Measurements from ENCODE around the gene TNFAIP6.

Gene TNFAIP6

DNA sequence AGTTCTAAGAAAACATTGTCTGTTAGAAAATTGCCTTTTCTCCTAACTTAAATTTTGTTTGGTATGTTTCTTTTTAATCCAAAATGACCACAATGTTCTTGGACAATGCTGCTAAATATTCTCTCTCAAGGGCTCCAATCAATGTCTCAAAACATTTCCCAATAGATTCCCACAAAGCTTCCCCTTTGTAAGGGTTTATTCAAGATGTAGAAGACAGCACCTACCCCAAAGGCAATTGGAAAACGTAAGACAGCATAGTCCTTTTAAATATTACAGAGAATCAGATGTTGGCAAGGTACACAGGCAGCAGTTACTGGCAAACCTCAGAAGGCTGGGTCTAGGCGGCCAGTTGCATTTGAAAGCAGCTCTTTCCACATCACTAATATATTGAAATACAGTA, 34.0 kb downstream of the TNFAIP6 start:
- Histone ChIP-seq H3K27ac (no peak overlapping the region), H3K4me3 (IDR thresholded peaks at IDR 0.05; ENCODE audit: insufficient read depth, low read depth, low read length) (no peak overlapping the region), H3K4me1 (ENCODE audit: low read depth, poor library complexity, severe bottlenecking) (peaks cover 27% of the 10 kb centered on the region), H3K9ac (no peak overlapping the region), H3K27me3 (ENCODE audit: insufficient read depth, low read depth) (no peaks in the 10 kb centered on the region), H4K20me1 (ENCODE audit: insufficient read depth) (no peaks in the 10 kb centered on the region), H2AFZ (ENCODE audit: low read depth) (no peak overlapping the region), H3K36me3 (ENCODE audit: insufficient read depth) (no peaks in the 10 kb centered on the region), H3K79me2 (ENCODE audit: insufficient read depth, low read depth) (no peaks in the 10 kb centered on the region), H3K4me2 (no peak overlapping the region)
- TF ChIP-seq, protein P1, sequence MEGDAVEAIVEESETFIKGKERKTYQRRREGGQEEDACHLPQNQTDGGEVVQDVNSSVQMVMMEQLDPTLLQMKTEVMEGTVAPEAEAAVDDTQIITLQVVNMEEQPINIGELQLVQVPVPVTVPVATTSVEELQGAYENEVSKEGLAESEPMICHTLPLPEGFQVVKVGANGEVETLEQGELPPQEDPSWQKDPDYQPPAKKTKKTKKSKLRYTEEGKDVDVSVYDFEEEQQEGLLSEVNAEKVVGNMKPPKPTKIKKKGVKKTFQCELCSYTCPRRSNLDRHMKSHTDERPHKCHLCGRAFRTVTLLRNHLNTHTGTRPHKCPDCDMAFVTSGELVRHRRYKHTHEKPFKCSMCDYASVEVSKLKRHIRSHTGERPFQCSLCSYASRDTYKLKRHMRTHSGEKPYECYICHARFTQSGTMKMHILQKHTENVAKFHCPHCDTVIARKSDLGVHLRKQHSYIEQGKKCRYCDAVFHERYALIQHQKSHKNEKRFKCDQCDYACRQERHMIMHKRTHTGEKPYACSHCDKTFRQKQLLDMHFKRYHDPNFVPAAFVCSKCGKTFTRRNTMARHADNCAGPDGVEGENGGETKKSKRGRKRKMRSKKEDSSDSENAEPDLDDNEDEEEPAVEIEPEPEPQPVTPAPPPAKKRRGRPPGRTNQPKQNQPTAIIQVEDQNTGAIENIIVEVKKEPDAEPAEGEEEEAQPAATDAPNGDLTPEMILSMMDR (conservative IDR thresholded peaks at IDR 0.05; ENCODE audit: low read depth, low read length), result no peak

DNA sequence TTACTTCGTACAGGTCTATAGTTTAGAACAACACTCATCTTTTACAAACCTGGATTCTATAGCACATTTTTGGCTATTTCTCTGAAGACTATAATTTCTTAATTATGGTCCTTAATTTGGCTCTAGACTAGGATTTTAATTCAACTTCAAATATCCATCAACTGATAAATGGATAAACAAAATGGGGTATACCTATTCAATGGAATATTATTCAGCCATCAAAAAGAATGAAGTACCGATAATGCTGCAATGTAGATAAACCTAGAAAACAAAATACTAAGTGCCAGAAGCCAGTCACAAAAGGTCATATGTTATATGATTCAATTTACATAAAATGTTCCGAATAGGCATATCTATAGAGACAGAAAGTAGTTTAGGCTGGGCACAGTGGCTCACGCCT, 37.1 kb downstream of the TNFAIP6 start:
- no peak overlapping the region for H2AFZ ChIP-seq (ENCODE audit: low read depth)
- no peak overlapping the region for H3K9ac ChIP-seq
- no peak overlapping the region for H3K4me3 ChIP-seq (IDR thresholded peaks at IDR 0.05; ENCODE audit: insufficient read depth, low read depth, low read length)
- no peak overlapping the region for H3K4me2 ChIP-seq
- TF ChIP-seq, protein P1 (conservative IDR thresholded peaks at IDR 0.05; ENCODE audit: low read depth, low read length), result no peak
- no peaks in the 10 kb centered on the region for H3K36me3 ChIP-seq (ENCODE audit: insufficient read depth)
- H3K27me3 ChIP-seq (ENCODE audit: insufficient read depth, low read depth), result no peaks in the 10 kb centered on the region
- peaks cover 23% of the 10 kb centered on the region for H3K4me1 ChIP-seq (ENCODE audit: low read depth, poor library complexity, severe bottlenecking)
- H3K79me2 ChIP-seq (ENCODE audit: insufficient read depth, low read depth), result no peaks in the 10 kb centered on the region
- no peak overlapping the region for H3K27ac ChIP-seq
- no peaks in the 10 kb centered on the region for H4K20me1 ChIP-seq (ENCODE audit: insufficient read depth)

DNA sequence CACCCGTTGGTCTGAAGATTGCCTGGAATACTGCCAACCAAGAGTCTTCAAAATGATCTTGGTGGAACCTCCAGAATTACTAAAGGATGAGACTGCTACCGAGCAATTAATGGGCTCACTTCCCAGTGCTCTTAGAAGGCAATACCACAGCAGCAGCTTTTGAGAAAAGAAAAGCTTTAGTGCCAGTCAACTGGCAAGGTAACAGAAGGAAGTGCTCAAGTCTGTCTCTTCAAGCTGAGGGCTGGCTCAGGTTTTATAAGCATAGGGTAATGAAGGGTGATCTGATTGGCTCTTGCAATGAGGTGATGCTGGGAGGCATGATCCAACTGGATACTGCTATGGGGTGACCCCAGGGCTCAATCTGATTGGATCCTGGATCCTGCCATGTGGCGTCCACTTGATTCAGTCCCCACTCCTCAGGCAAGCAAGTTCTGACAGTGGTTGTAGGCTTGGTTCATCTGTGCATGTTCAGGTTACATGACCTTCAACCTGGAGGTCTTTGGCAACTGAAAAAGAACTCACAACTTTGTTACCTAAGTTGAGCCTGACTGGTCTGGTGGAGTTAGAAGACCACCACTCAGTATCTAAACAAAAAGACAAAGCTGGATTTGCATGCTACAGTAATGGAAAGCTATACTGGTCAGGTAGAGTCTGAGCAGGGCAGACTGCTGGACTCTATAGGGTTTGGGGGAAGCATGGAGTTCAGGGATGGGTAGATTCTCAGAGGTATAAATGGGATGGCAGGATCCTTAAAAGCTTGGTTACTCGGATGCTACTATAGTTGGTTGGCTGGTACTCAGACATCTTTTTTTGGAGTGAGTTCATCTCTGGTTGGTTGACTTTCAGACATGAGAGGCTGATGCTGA, 38.4 kb downstream of the TNFAIP6 start:
- Histone ChIP-seq H4K20me1 (ENCODE audit: insufficient read depth) (no peaks in the 10 kb centered on the region), H3K4me3 (IDR thresholded peaks at IDR 0.05; ENCODE audit: insufficient read depth, low read depth, low read length) (no peak overlapping the region), H3K4me2 (no peak overlapping the region), H3K4me1 (ENCODE audit: low read depth, poor library complexity, severe bottlenecking) (peaks cover 10% of the 10 kb centered on the region), H3K27me3 (ENCODE audit: insufficient read depth, low read depth) (no peaks in the 10 kb centered on the region), H3K27ac (no peak overlapping the region), H3K79me2 (ENCODE audit: insufficient read depth, low read depth) (no peaks in the 10 kb centered on the region), H2AFZ (ENCODE audit: low read depth) (no peak overlapping the region), H3K36me3 (ENCODE audit: insufficient read depth) (no peaks in the 10 kb centered on the region), H3K9ac (no peak overlapping the region)
- TF ChIP-seq, protein P1 (conservative IDR thresholded peaks at IDR 0.05; ENCODE audit: low read depth, low read length), result no peak

DNA sequence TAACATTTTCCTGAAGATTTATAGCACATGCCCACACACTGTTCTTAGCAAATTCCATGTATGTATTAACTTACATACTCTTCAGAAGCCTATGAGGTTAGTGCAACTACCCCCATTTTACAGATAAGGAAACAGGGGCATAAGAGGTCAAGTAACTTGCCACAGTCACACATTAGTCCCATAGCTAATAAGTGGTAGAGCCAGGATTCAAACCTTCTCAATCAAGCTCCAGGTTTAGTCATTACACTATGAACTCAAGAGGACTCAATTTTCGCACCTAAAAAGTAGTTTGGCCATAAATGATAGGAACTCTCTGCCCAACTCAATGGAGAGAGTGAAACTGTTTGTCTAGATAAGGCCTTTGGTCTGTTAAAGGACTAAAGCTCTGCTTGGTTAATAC, 42.6 kb downstream of the TNFAIP6 start:
- H3K9ac ChIP-seq, result no peak overlapping the region
- H3K27me3 ChIP-seq (ENCODE audit: insufficient read depth, low read depth), result no peaks in the 10 kb centered on the region
- TF ChIP-seq, protein P1 (conservative IDR thresholded peaks at IDR 0.05; ENCODE audit: low read depth, low read length), result no peak
- no peak overlapping the region for H3K4me2 ChIP-seq
- H3K27ac ChIP-seq, result no peak overlapping the region
- no peaks in the 10 kb centered on the region for H3K4me1 ChIP-seq (ENCODE audit: low read depth, poor library complexity, severe bottlenecking)
- H2AFZ ChIP-seq (ENCODE audit: low read depth), result no peak overlapping the region
- no peaks in the 10 kb centered on the region for H4K20me1 ChIP-seq (ENCODE audit: insufficient read depth)
- H3K4me3 ChIP-seq (IDR thresholded peaks at IDR 0.05; ENCODE audit: insufficient read depth, low read depth, low read length), result no peak overlapping the region
- no peaks in the 10 kb centered on the region for H3K79me2 ChIP-seq (ENCODE audit: insufficient read depth, low read depth)
- no peaks in the 10 kb centered on the region for H3K36me3 ChIP-seq (ENCODE audit: insufficient read depth)

Data from KMS-11 (cell line).